WTC11 (cell line): ENCODE data around the gene ARMC8.

Experiments
- CBFB ChIP-seq: sonication (generic); formaldehyde crosslinking; IDR thresholded peaks from 2 replicates; pipeline ENCODE4 v1.8.1; 2022; ENCODE audit warnings: mild to moderate bottlenecking, low read depth, missing genetic modification reagents
- JUN ChIP-seq: sonication (generic); formaldehyde crosslinking; IDR thresholded peaks from 2 replicates; pipeline ENCODE4 v1.8.0; 2023; ENCODE audit warnings: mild to moderate bottlenecking, missing genetic modification reagents
- NR3C1 ChIP-seq: sonication (generic); formaldehyde crosslinking; conservative IDR thresholded peaks from 2 replicates; pipeline ENCODE4 v1.8.1; 2023; ENCODE audit warnings: low read depth, mild to moderate bottlenecking, missing genetic modification reagents
- SMAD3 ChIP-seq: sonication (generic); formaldehyde crosslinking; IDR thresholded peaks from 2 replicates; pipeline ENCODE4 v1.8.0; 2022; ENCODE audit warnings: missing genetic modification reagents, mild to moderate bottlenecking, borderline replicate concordance
- ZNF219 ChIP-seq: sonication (generic); formaldehyde crosslinking; IDR thresholded peaks from 2 replicates; pipeline ENCODE4 v1.8.0; 2023; ENCODE audit warnings: missing genetic modification reagents, mild to moderate bottlenecking, borderline replicate concordance
- ZNF317 ChIP-seq: sonication (generic); formaldehyde crosslinking; IDR thresholded peaks from 2 replicates; pipeline ENCODE4 v1.8.1; 2023; ENCODE audit warnings: low read depth, mild to moderate bottlenecking, moderate library complexity, missing genetic modification reagents, borderline replicate concordance
- TF ChIP-seq, protein P1 (sequence below): fragments of 200-600 bp; IDR thresholded peaks from 2 replicates; pipeline ENCODE4 v1.8.0; 2022; ENCODE audit warnings: antibody characterized with exemption
- TF ChIP-seq, protein P2 (sequence below): sonication (generic); formaldehyde crosslinking; conservative IDR thresholded peaks from 2 replicates; pipeline ENCODE4 v1.8.1; 2022; ENCODE audit warnings: mild to moderate bottlenecking, missing genetic modification reagents
- TF ChIP-seq, protein P3 (sequence below): sonication (generic); formaldehyde crosslinking; IDR thresholded peaks from 2 replicates; pipeline ENCODE4 v1.8.0; 2022; ENCODE audit warnings: mild to moderate bottlenecking, missing genetic modification reagents
- TF ChIP-seq, protein P4 (sequence below): sonication (generic); formaldehyde crosslinking; IDR thresholded peaks from 2 replicates; pipeline ENCODE4 v1.8.0; 2023; ENCODE audit warnings: missing genetic modification reagents, mild to moderate bottlenecking, borderline replicate concordance
- TF ChIP-seq, protein P5 (sequence below): sonication (generic); formaldehyde crosslinking; IDR thresholded peaks from 2 replicates; pipeline ENCODE4 v1.8.1; 2022; ENCODE audit warnings: low read depth, mild to moderate bottlenecking, moderate library complexity, missing genetic modification reagents, borderline replicate concordance
- TF ChIP-seq, protein P6 (sequence below): sonication (generic); formaldehyde crosslinking; IDR thresholded peaks from 2 replicates; pipeline ENCODE4 v1.8.1; 2023; ENCODE audit warnings: mild to moderate bottlenecking, moderate library complexity, missing genetic modification reagents

DNA sequence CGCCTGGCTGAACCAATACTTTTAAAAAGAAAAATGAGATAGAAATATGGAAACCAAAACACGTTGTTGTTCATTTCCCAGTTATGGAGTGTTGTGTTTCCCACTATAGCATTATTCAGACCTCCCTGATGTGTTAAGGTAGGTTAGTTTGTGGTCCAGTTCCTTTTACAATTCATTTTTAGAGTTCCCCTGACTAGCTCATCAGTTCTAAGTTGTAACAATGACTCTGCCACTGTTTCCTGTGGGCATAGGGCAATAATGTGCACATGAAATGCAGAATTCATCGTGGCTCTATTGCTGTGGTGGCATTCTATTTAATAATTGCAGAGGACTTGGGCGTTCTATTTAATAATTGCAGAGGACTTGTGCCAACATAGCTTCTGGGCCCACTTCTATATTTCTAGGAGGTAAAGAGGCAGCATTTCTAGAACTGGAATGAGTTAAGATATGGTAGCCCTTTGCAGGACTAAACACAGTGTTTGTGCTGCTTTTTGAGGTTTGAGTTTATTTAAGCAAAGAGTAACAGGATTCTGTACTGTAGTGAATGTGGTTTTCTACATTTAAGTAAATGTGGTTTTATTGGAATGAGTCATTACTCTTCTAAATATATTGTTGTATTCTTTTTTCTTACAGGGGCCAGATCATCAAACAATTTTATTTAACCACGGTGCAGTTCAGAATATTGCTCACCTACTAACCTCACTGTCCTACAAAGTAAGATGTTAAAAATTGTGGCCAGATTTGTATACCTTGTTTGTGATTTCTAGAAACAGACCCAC, 47.5 kb downstream of the ARMC8 start:
- TF ChIP-seq, protein P1, sequence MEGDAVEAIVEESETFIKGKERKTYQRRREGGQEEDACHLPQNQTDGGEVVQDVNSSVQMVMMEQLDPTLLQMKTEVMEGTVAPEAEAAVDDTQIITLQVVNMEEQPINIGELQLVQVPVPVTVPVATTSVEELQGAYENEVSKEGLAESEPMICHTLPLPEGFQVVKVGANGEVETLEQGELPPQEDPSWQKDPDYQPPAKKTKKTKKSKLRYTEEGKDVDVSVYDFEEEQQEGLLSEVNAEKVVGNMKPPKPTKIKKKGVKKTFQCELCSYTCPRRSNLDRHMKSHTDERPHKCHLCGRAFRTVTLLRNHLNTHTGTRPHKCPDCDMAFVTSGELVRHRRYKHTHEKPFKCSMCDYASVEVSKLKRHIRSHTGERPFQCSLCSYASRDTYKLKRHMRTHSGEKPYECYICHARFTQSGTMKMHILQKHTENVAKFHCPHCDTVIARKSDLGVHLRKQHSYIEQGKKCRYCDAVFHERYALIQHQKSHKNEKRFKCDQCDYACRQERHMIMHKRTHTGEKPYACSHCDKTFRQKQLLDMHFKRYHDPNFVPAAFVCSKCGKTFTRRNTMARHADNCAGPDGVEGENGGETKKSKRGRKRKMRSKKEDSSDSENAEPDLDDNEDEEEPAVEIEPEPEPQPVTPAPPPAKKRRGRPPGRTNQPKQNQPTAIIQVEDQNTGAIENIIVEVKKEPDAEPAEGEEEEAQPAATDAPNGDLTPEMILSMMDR: no peak
- TF ChIP-seq ZNF317 (no peak), SMAD3 (CRISPR knock-in tag) (no peak), JUN (CRISPR knock-in tag) (no peak), ZNF219 (no peak), CBFB (no peak), NR3C1 (CRISPR knock-in tag) (no peak)
- TF ChIP-seq, protein P2, sequence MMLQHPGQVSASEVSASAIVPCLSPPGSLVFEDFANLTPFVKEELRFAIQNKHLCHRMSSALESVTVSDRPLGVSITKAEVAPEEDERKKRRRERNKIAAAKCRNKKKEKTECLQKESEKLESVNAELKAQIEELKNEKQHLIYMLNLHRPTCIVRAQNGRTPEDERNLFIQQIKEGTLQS (CRISPR knock-in tag): no peak
- TF ChIP-seq, protein P3, sequence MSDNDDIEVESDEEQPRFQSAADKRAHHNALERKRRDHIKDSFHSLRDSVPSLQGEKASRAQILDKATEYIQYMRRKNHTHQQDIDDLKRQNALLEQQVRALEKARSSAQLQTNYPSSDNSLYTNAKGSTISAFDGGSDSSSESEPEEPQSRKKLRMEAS (CRISPR knock-in tag): no peak
- TF ChIP-seq, protein P4, sequence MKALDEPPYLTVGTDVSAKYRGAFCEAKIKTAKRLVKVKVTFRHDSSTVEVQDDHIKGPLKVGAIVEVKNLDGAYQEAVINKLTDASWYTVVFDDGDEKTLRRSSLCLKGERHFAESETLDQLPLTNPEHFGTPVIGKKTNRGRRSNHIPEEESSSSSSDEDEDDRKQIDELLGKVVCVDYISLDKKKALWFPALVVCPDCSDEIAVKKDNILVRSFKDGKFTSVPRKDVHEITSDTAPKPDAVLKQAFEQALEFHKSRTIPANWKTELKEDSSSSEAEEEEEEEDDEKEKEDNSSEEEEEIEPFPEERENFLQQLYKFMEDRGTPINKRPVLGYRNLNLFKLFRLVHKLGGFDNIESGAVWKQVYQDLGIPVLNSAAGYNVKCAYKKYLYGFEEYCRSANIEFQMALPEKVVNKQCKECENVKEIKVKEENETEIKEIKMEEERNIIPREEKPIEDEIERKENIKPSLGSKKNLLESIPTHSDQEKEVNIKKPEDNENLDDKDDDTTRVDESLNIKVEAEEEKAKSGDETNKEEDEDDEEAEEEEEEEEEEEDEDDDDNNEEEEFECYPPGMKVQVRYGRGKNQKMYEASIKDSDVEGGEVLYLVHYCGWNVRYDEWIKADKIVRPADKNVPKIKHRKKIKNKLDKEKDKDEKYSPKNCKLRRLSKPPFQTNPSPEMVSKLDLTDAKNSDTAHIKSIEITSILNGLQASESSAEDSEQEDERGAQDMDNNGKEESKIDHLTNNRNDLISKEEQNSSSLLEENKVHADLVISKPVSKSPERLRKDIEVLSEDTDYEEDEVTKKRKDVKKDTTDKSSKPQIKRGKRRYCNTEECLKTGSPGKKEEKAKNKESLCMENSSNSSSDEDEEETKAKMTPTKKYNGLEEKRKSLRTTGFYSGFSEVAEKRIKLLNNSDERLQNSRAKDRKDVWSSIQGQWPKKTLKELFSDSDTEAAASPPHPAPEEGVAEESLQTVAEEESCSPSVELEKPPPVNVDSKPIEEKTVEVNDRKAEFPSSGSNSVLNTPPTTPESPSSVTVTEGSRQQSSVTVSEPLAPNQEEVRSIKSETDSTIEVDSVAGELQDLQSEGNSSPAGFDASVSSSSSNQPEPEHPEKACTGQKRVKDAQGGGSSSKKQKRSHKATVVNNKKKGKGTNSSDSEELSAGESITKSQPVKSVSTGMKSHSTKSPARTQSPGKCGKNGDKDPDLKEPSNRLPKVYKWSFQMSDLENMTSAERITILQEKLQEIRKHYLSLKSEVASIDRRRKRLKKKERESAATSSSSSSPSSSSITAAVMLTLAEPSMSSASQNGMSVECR (CRISPR knock-in tag): no peak
- TF ChIP-seq, protein P5, sequence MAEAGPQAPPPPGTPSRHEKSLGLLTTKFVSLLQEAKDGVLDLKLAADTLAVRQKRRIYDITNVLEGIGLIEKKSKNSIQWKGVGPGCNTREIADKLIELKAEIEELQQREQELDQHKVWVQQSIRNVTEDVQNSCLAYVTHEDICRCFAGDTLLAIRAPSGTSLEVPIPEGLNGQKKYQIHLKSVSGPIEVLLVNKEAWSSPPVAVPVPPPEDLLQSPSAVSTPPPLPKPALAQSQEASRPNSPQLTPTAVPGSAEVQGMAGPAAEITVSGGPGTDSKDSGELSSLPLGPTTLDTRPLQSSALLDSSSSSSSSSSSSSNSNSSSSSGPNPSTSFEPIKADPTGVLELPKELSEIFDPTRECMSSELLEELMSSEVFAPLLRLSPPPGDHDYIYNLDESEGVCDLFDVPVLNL: no peak
- TF ChIP-seq, protein P6, sequence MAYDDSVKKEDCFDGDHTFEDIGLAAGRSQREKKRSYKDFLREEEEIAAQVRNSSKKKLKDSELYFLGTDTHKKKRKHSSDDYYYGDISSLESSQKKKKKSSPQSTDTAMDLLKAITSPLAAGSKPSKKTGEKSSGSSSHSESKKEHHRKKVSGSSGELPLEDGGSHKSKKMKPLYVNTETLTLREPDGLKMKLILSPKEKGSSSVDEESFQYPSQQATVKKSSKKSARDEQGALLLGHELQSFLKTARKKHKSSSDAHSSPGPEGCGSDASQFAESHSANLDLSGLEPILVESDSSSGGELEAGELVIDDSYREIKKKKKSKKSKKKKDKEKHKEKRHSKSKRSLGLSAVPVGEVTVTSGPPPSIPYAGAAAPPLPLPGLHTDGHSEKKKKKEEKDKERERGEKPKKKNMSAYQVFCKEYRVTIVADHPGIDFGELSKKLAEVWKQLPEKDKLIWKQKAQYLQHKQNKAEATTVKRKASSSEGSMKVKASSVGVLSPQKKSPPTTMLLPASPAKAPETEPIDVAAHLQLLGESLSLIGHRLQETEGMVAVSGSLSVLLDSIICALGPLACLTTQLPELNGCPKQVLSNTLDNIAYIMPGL: no peak
